ENCODE data around the gene IL36RN. TPM values are rescaled to one million over a fixed set of nuclear protein-coding genes. Genes with fewer than 3 reads are reported as not detected.

IL36RN gene
- total RNA-seq, 2 experiments from 2014 or later: not detected

- Histone ChIP-seq H4K20me1 (ENCODE audit: insufficient read depth, low read length) (no peaks in the 10 kb centered on the region), H3K9me3 (ENCODE audit: low read length) (no peaks in the 10 kb centered on the region), H3K9me2 (ENCODE audit: insufficient read depth, low read length) (no peaks in the 10 kb centered on the region), H3K27ac (ENCODE audit: low read depth, low read length, poor library complexity, severe bottlenecking) (no peak overlapping the region), H3K79me2 (ENCODE audit: insufficient read depth, low read depth, low read length) (no peaks in the 10 kb centered on the region), H3K36me3 (ENCODE audit: insufficient read depth, low read length) (no peaks in the 10 kb centered on the region), H3K4me3 (ENCODE audit: low read depth, low read length, poor library complexity, severe bottlenecking) (no peak overlapping the region), H2AFZ (ENCODE audit: low read length) (no peak overlapping the region), H3K4me1 (ENCODE audit: insufficient read depth, low read length, poor library complexity, severe bottlenecking) (no peaks in the 10 kb centered on the region), H3K4me2 (ENCODE audit: low read length) (no peak overlapping the region)
- intact Hi-C loops (cut with micrococcal nuclease; ENCODE audit: unreplicated experiment): no loop called here
- no peak for DNase-seq (ENCODE audit: low spot score)
- ChIA-PET CTCF (ENCODE audit: unreplicated experiment) (no interaction called here), POLR2A (interaction anchor here (0.6 kb wide), 1 partner anchor 924 kb away, joined by 4 read pairs; no protein-coding TSS in a partner anchor)
- TF ChIP-seq CTCF (conservative IDR thresholded peaks at IDR 0.05; ENCODE audit: low read length) (no peak), EZH2phosphoT487 (IDR thresholded peaks at IDR 0.05; ENCODE audit: borderline replicate concordance, low read depth, low read length) (no peak)
- BruUV-seq (replicated peaks): no TSS peak
Measured at GRCh38 chr2:113069676-113070605, 10.9 kb downstream of the IL36RN start.

- Histone ChIP-seq H3K27ac (ENCODE audit: low read depth, low read length, poor library complexity, severe bottlenecking) (no peak overlapping the region), H3K9me3 (ENCODE audit: low read length) (no peaks in the 10 kb centered on the region), H3K4me2 (ENCODE audit: low read length) (no peak overlapping the region), H3K4me1 (ENCODE audit: insufficient read depth, low read length, poor library complexity, severe bottlenecking) (no peaks in the 10 kb centered on the region), H2AFZ (ENCODE audit: low read length) (no peak overlapping the region), H3K36me3 (ENCODE audit: insufficient read depth, low read length) (no peaks in the 10 kb centered on the region), H3K4me3 (ENCODE audit: low read depth, low read length, poor library complexity, severe bottlenecking) (no peak overlapping the region), H3K79me2 (ENCODE audit: insufficient read depth, low read depth, low read length) (no peaks in the 10 kb centered on the region), H4K20me1 (ENCODE audit: insufficient read depth, low read length) (no peaks in the 10 kb centered on the region), H3K9me2 (ENCODE audit: insufficient read depth, low read length) (no peaks in the 10 kb centered on the region)
- intact Hi-C loops (cut with micrococcal nuclease; ENCODE audit: unreplicated experiment): no loop called here
- no TSS peak for BruUV-seq (replicated peaks)
- TF ChIP-seq CTCF (conservative IDR thresholded peaks at IDR 0.05; ENCODE audit: low read length) (no peak), EZH2phosphoT487 (IDR thresholded peaks at IDR 0.05; ENCODE audit: borderline replicate concordance, low read depth, low read length) (no peak)
- no peak for DNase-seq (ENCODE audit: low spot score)
- CTCF ChIA-PET (ENCODE audit: unreplicated experiment): no interaction called here
- POLR2A ChIA-PET: no interaction called here
Measured at GRCh38 chr2:113070606-113070975, 11.6 kb downstream of the IL36RN start.

GRCh38 chr2:113072584-113072983 is 13.6 kb downstream of the IL36RN start:
- POLR2A ChIA-PET: interaction anchor here (0.6 kb wide), 1 partner anchor 91 kb away, joined by 4 read pairs; no protein-coding TSS in a partner anchor
- BruUV-seq (replicated peaks): no TSS peak
- Histone ChIP-seq H2AFZ (ENCODE audit: low read length) (no peak overlapping the region), H3K4me1 (ENCODE audit: insufficient read depth, low read length, poor library complexity, severe bottlenecking) (no peaks in the 10 kb centered on the region), H3K4me2 (ENCODE audit: low read length) (no peak overlapping the region), H3K9me2 (ENCODE audit: insufficient read depth, low read length) (no peaks in the 10 kb centered on the region), H3K4me3 (ENCODE audit: low read depth, low read length, poor library complexity, severe bottlenecking) (no peak overlapping the region), H3K9me3 (ENCODE audit: low read length) (no peaks in the 10 kb centered on the region), H3K27ac (ENCODE audit: low read depth, low read length, poor library complexity, severe bottlenecking) (no peak overlapping the region), H3K36me3 (ENCODE audit: insufficient read depth, low read length) (no peaks in the 10 kb centered on the region), H3K79me2 (ENCODE audit: insufficient read depth, low read depth, low read length) (no peaks in the 10 kb centered on the region), H4K20me1 (ENCODE audit: insufficient read depth, low read length) (no peaks in the 10 kb centered on the region)
- CTCF ChIA-PET (ENCODE audit: unreplicated experiment): interaction anchor here (0.8 kb wide), 1 partner anchor 10 kb away, joined by 3 read pairs; no protein-coding TSS in a partner anchor
- intact Hi-C loops (cut with micrococcal nuclease; ENCODE audit: unreplicated experiment): no loop called here
- TF ChIP-seq EZH2phosphoT487 (IDR thresholded peaks at IDR 0.05; ENCODE audit: borderline replicate concordance, low read depth, low read length): no peak
- no peak for TF ChIP-seq CTCF (conservative IDR thresholded peaks at IDR 0.05; ENCODE audit: low read length)
- DNase-seq (ENCODE audit: low spot score): no peak

Measured in OCI-LY7 (cell line).